IPS DF 6.9 (cell line): ENCODE data around the gene RAD51B.

Source experiments
- DNase-seq: peaks from one replicate; pipeline ENCODE4 v3.0.0-alpha.2; 2013; ENCODE audit warnings: low read depth, low spot score
- H3K27ac ChIP-seq: one replicate; pipeline ENCODE4 v1.5.1; 2013; ENCODE audit warnings: low read length, control low read depth
- H3K27me3 ChIP-seq: 2 replicates; pipeline ENCODE4 v1.6.1; 2013; ENCODE audit warnings: mild to moderate bottlenecking, low read length; ENCODE audit not compliant: control insufficient read depth, insufficient read depth
- H3K36me3 ChIP-seq: 2 replicates; pipeline ENCODE4 v1.6.1; 2013; ENCODE audit warnings: low read length; ENCODE audit not compliant: control insufficient read depth, insufficient read depth
- H3K4me1 ChIP-seq: 2 replicates; pipeline ENCODE4 v1.6.1; 2013; ENCODE audit warnings: low read length; ENCODE audit not compliant: control insufficient read depth, insufficient read depth
- H3K4me3 ChIP-seq: 2 replicates; pipeline ENCODE4 v1.5.1; 2013; ENCODE audit warnings: mild to moderate bottlenecking, low read length
- H3K9me3 ChIP-seq: 2 replicates; pipeline ENCODE4 v1.6.1; 2013; ENCODE audit warnings: low read length, inconsistent platforms; ENCODE audit not compliant: control insufficient read depth, insufficient read depth
- WGBS: extraction: QIAGEN DNeasy Blood & Tissue Kit; methylation state at CpG from one replicate; pipeline ENCODE4 v1.1.7; 2013; ENCODE audit warnings: mixed read lengths, missing lambda C conversion rate; ENCODE audit not compliant: insufficient read length, insufficient coverage; 5-methylcytosine and 5-hydroxymethylcytosine counted together

The RAD51B gene

DNA sequence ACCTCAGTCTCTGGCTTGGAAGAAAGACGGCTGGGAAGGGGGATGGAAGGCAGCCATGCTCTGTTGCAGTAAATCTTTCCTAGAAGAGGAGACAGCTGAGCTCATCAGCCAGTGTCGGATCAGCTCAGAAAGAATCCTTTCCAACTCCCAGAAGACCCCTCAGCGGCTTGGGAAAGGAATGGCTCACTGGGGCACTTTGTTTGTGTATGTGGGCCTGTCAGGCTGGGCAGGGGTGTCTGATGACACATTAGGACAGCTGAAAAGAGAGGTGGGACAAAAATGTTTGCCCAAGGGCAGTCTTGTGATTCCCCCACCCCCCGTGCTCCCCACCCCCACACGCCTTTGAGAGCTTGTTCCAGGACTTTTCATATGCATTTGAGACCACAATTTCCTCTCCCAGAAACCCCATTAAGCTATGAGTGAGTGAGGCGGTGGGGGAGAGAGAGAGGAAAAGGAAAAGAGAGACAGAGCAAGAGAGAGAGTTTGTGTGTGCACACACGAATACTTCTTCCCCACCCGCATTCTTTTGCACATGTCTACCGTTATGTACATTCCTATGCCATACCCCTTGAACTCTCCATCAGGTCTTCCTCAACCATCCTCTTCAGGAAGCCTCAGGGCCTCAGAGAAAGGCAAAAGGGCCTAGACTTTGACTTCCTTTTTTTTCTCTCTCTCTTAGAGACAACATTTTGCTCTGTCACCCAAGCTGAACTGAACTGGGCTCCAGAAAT lies 774.4 kb downstream of the RAD51B start:
- no peak overlapping the region for H3K27ac ChIP-seq
- peaks cover 1% of the 10 kb centered on the region; the same call in 1 of the 2 replicates for H3K4me1 ChIP-seq
- no CpG with 5 or more reads among the region's 9 CpGs for WGBS

DNA sequence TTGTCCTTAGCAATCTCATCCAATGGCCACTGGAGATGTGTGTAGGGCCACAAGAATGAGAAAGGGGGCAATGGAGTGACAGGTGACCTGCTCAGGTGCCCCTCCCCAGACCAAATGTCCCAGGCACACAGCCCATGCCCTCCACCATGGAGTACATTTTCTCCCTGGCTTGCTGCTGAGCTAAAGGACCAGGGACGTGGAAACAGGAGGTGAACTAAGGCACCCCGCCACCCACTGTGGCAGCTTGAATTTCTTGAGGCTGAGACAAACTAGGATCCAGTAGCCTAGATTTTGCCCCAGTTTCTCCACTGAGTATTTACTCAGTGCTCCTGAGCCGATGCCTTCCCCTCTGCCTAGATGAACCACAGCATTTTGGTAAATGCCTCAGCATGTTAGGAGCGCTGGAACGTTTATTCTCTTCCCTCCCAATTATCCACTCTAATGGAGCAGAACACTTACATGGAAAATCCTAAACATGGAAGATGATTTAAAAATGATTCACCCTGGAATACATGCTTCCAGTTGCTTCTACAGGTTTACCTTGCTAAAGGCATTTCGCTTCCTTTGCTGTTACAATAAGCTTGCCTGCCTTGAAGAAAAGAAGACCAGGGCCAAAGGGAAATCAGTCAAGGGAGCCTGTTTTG lies 775.3 kb downstream of the RAD51B start:
- WGBS, result no CpG with 5 or more reads among the region's 6 CpGs
- Histone ChIP-seq H3K36me3 (no peaks in the 10 kb centered on the region), H3K9me3 (no peaks in the 10 kb centered on the region), H3K4me3 (no peak overlapping the region), H3K4me1 (peaks cover 1% of the 10 kb centered on the region; the same call in 1 of the 2 replicates), H3K27me3 (no peaks in the 10 kb centered on the region), H3K27ac (no peak overlapping the region)
- no peak for DNase-seq

More for the DNA sequence above, 774.4 kb downstream of the RAD51B start:
- H3K36me3 ChIP-seq, result no peaks in the 10 kb centered on the region
- H3K27me3 ChIP-seq, result no peaks in the 10 kb centered on the region
- no peaks in the 10 kb centered on the region for H3K9me3 ChIP-seq
- DNase-seq, result no peak
- no peak overlapping the region for H3K4me3 ChIP-seq

DNA sequence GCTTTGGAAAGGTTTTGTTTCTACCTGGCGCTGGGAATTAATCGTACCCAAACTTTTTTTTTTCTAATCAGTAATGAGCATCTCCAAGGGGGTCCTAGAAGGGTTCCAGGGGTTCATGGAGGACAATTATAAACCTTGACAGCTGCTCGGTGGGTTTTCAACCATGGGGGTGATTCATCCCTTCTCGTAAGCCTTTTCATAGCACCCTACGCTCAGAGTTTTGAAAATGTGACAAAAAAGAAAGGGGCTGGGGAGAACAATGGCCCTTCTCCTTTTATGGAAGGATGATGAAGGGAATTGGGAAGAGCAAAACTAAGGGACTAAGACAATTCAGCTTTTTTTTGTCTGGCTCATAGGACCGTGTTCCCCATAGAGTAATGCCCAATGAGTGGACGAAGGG lies 776.6 kb downstream of the RAD51B start:
- H3K4me1 ChIP-seq, result no peaks in the 10 kb centered on the region; the same call in 1 of the 2 replicates
- no CpG with 5 or more reads among the region's 7 CpGs for WGBS
- no peaks in the 10 kb centered on the region for H3K36me3 ChIP-seq
- no peak overlapping the region for H3K27ac ChIP-seq
- no peaks in the 10 kb centered on the region for H3K27me3 ChIP-seq
- no peak overlapping the region for H3K4me3 ChIP-seq
- DNase-seq, result no peak
- no peaks in the 10 kb centered on the region for H3K9me3 ChIP-seq

DNA sequence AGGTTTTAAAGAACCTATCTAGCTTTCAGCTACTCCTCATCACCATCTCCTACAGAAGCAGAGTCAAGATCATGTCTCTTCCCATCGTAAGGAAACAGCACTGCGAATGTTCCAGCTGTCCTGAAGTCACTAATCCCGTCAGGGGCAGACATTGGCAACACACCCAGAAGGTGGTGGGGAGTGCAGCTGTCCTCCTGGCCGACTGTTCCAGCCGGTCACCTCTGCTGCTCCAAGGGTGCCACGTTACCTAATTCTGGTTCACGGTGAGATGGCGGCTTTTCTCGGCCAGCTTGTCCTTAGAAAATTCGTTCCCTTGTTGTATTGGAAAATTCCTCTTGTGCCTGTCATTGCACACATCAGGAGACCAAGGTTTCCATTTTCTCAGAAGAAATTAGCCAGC lies 777.1 kb downstream of the RAD51B start:
- WGBS, result no CpG with 5 or more reads among the region's 10 CpGs
- no peaks in the 10 kb centered on the region; the same call in 1 of the 2 replicates for H3K4me1 ChIP-seq
- DNase-seq, result no peak
- H3K27me3 ChIP-seq, result no peaks in the 10 kb centered on the region
- H3K9me3 ChIP-seq, result no peaks in the 10 kb centered on the region
- no peaks in the 10 kb centered on the region for H3K36me3 ChIP-seq
- no peak overlapping the region for H3K4me3 ChIP-seq
- H3K27ac ChIP-seq, result no peak overlapping the region

DNA sequence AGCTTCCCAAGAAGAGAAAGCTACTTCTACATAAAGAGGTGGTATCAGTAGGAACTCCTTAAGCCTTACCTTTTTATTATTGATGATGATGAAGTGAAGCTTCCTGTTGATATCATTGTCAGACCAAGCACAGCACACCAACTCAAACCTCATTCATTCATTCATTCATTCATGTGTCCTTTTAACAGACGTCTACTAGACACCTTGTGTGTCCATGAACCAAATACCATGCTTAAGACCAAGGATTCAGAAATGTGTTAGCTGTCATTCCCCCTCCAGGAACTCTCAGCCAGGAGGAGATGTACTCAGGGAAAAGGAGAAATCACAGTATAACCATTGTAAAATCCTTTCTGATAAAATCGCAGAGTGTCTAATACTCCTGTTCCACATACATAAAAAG lies 778.5 kb downstream of the RAD51B start:
- Histone ChIP-seq H3K36me3 (no peaks in the 10 kb centered on the region), H3K9me3 (no peaks in the 10 kb centered on the region), H3K27ac (no peak overlapping the region), H3K27me3 (no peaks in the 10 kb centered on the region), H3K4me1 (no peaks in the 10 kb centered on the region; the same call in 1 of the 2 replicates), H3K4me3 (no peak overlapping the region)
- DNase-seq, result no peak
- no CpG with 5 or more reads among the region's 2 CpGs for WGBS

DNA sequence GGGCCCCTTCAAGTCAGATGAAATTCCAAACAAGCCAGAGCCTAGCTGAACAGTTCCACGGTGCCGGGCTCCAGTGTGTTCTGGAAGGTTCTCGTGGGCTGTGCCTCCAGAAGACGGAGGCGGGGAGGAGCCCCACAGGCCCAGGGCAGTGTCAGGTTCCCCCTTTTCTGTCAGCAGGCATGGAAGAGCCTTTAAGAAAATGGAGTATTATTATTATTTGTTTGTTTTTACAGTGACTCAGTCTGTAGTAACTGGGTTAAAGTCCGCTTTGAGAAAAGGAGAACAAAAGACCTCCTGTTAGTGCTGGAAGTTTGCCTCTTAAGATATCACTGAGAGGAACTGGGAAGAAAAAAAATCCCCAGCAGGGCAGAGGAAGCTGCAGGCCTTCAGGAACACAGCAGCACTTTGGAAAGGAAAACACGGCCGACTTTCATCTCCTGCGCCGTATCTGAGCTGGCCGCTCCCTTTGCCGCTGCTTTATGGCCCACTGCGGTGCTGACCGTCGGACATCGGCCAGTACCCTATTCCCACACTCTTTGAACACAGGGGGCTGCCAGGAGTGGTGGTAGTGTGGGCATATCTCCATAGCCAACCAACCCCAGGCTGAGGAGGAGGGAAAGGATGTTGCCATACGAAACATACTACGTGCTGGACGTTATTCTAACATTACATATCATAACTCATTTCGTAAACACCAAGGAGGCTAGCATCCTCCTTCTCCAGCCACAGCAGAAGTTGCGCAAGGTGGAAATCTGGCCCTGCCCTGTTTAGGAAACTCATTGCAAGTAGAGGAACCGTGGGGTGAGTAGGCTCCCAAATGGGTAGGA lies 779.3 kb downstream of the RAD51B start:
- Histone ChIP-seq H3K4me1 (no peaks in the 10 kb centered on the region; the same call in 1 of the 2 replicates), H3K27me3 (no peaks in the 10 kb centered on the region), H3K36me3 (no peaks in the 10 kb centered on the region), H3K9me3 (no peaks in the 10 kb centered on the region), H3K27ac (no peak overlapping the region), H3K4me3 (no peak overlapping the region)
- DNase-seq, result no peak
- no CpG with 5 or more reads among the region's 22 CpGs for WGBS

DNA sequence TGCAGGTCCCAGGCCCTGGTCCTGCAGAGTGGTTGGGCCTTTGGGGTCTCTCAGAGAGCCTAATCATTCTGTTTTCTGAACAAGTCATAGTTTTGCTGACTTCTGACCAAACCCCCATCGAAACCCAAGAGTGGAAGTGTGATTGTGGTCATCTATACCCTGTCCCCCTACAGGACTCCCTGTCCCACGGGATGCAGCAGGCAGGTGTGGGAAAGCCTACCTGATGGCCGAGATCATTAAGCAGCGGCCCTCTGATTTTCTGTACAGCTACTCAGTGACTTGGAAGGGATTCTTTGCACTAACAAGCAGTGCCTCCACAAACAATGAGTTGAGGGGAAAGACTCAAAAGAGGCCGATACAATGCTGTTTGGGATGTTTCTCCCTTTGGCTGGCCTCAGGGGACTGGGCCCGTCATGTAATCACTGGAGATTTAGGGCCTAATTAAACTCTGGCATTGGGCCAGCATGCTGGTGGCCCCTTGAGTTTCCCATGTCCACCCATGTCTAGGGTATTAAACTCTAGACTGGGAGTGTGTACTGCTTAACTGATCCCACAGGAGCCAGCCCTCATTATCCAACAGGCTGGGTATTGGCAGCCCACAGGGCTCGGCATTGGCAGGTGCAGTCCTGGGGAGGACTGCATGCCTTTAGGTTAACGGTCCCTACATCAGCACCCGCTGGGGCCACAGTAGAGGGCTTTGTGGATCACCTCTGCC lies 780.5 kb downstream of the RAD51B start:
- Histone ChIP-seq H3K36me3 (no peaks in the 10 kb centered on the region), H3K9me3 (no peaks in the 10 kb centered on the region), H3K4me1 (no peaks in the 10 kb centered on the region), H3K4me3 (no peak overlapping the region), H3K27ac (no peak overlapping the region), H3K27me3 (no peaks in the 10 kb centered on the region)
- no CpG with 5 or more reads among the region's 9 CpGs for WGBS
- DNase-seq, result no peak

DNA sequence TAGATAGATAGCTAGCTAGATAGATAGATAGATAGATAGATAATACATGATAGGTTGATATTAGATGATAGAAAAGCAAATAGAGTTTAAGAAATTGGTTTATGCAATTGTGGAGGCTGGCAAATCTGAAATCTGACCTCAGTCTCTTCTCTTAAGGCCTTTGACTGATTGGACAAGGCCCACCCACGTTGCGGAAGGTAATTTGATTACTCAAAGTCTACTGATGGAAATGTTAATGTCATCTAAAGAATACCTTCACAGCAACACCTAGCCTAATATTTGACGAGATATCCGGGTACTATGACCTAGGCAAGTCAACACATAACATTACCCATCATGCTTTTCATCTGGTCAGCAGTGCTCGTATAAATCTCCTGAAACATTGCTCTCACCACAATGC lies 782.9 kb downstream of the RAD51B start:
- H3K4me1 ChIP-seq, result no peaks in the 10 kb centered on the region
- no peaks in the 10 kb centered on the region for H3K9me3 ChIP-seq
- no CpG with 5 or more reads among the region's 5 CpGs for WGBS
- DNase-seq, result no peak
- no peaks in the 10 kb centered on the region for H3K36me3 ChIP-seq
- H3K27me3 ChIP-seq, result no peaks in the 10 kb centered on the region
- no peak overlapping the region for H3K27ac ChIP-seq
- H3K4me3 ChIP-seq, result no peak overlapping the region

DNA sequence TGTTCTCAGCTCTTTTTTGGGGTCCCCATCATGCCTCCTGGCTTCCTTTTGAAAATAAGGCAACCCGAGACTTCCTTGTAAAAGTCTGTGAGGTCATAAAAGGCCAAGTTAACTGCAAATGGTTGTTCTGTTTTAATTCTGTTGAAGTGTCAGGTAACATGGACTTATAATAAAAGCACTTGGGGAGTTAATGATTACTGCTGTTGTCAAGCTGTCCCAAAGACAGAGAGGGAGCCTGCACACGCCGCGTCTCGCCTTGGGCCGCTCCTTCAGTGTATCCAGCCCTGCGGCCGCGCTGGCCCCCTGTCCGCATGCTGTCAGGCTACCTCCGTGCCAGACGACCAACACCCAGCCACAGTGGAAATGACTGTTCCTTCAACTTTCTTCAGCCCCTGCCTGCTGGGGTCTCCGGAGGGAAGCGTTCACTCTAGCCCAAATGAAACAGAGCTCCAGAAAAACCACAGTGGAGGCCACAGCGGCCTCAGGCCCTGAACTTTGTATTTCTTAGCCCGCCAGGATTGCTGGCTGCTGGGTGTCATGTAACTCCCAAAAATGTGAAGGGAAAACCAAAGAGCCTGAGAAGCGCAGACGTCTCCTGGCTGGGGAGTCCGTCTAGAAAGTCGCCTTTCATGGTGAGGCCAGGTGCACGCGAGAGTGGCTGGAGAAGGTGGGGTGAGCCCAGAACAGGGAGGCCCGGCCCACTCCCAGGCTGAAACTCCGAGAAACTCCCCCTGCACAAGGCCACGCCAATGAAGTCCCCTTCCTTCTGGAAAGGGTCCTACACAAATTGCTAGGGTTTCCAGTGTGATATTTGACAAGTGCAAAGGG lies 784.2 kb downstream of the RAD51B start:
- Histone ChIP-seq H3K27ac (no peak overlapping the region), H3K9me3 (no peaks in the 10 kb centered on the region), H3K36me3 (no peaks in the 10 kb centered on the region), H3K27me3 (no peaks in the 10 kb centered on the region), H3K4me1 (no peaks in the 10 kb centered on the region), H3K4me3 (no peak overlapping the region)
- no CpG with 5 or more reads among the region's 25 CpGs for WGBS
- no peak for DNase-seq
